Cardiac fibroblast (primary cell): ENCODE data around the gene SIRT3.
"Not testable (repeated sequence)": the region's sequence is repeated elsewhere in the genome, so short reads cannot be mapped to it uniquely, and the experiment has no call there.

ENCODE experiments used
- DNase-seq, 2 donors: peaks; one replicate each; pipeline versions ENCODE4 v3.0.0 to v3.0.0-alpha.2; 2010; ENCODE audit warnings: low read depth in 2 of 2
- H3K4me3 ChIP-seq, 2 donors: replicated peaks in 1 of 2; 1 replicate in 1 of 2; 2 replicates in 1 of 2; pipeline ENCODE4 v1.5.1; 2011; ENCODE audit warnings: low read depth in 2 of 2, low read length in 2 of 2, mild to moderate bottlenecking in 2 of 2, moderate library complexity in 1 of 2
- CTCF ChIP-seq: IDR thresholded peaks from one replicate; pipeline ENCODE4 v1.5.1; 2011; ENCODE audit warnings: low read depth, mild to moderate bottlenecking, low read length, inconsistent platforms

SIRT3 gene

GRCh38 chr11:270451-271318 lies 34.5 kb upstream of the SIRT3 start:
- no peak overlapping the region for H3K4me3 ChIP-seq
- TF ChIP-seq CTCF = no peak
- no peak for DNase-seq

GRCh38 chr11:269146-269890 lies 33.2 kb upstream of the SIRT3 start:
- TF ChIP-seq CTCF = no peak
- DNase-seq = peak in 1 of 2 donors; percentile 24
- no peak overlapping the region for H3K4me3 ChIP-seq

GRCh38 chr11:268716-269145 lies 32.6 kb upstream of the SIRT3 start:
- DNase-seq = peak; percentile 35 to 36
- H3K4me3 ChIP-seq = not testable (repeated sequence)

GRCh38 chr11:267491-267994 lies 31.4 kb upstream of the SIRT3 start:
- no peak for TF ChIP-seq CTCF
- DNase-seq = no peak
- H3K4me3 ChIP-seq = no peak overlapping the region

GRCh38 chr11:266676-267439 lies 30.7 kb upstream of the SIRT3 start:
- no peak for TF ChIP-seq CTCF
- H3K4me3 ChIP-seq = no peak overlapping the region
- DNase-seq = no peak

- DNase-seq = no peak
- H3K4me3 ChIP-seq = no peak overlapping the region
- TF ChIP-seq CTCF = no peak
These were observed 25.5 kb upstream of the SIRT3 start for GRCh38 chr11:261624-262023.
